Activated naive CD4-positive, alpha-beta T cell treated with anti-CD3 and anti-CD28 coated beads, Interleukin-2, amount 10 ng/mL, durations not matched to agents 7 days and 5 days (primary cell): Measurements from ENCODE around the gene FBXO4.
"Not testable (repeated sequence)": the region's sequence is repeated elsewhere in the genome, so short reads cannot be mapped to it uniquely, and the experiment has no call there.

Experiments used
- CTCF ChIA-PET: fragments of 350-600 bp; sonication (Branson Sonifier 250); formaldehyde crosslinking; loops from one replicate; lab custom pipeline; 2021; ENCODE audit warnings: antibody characterized with exemption; lab: Charles Lee
- DNase-seq: peaks from one replicate; pipeline ENCODE4 v3.0.0-alpha.2; 2020
- H3K27ac Mint-ChIP-seq: one replicate; pipeline ENCODE4 v1.8.0; 2021; ENCODE audit warnings: mild to moderate bottlenecking, moderate library complexity, mixed read lengths
- H3K27me3 Mint-ChIP-seq: one replicate; pipeline ENCODE4 v1.8.0; 2021; ENCODE audit warnings: mild to moderate bottlenecking, mixed read lengths
- H3K36me3 Mint-ChIP-seq: one replicate; pipeline ENCODE4 v1.8.0; 2021; ENCODE audit warnings: mixed read lengths
- H3K4me1 Mint-ChIP-seq: one replicate; pipeline ENCODE4 v1.8.0; 2021; ENCODE audit warnings: mixed read lengths
- H3K4me3 Mint-ChIP-seq: one replicate; pipeline ENCODE4 v1.8.0; 2021; ENCODE audit warnings: mild to moderate bottlenecking, moderate library complexity, mixed read lengths
- H3K9me3 Mint-ChIP-seq: one replicate; pipeline ENCODE4 v1.8.0; 2021; ENCODE audit warnings: mixed read lengths

The FBXO4 gene

GRCh38 chr5:41980396-41980795, 55.3 kb downstream of the FBXO4 start:
- CTCF ChIA-PET, result no interaction called here
- H3K36me3 Mint-ChIP-seq, result no peaks in the 10 kb centered on the region
- no peaks in the 10 kb centered on the region for H3K9me3 Mint-ChIP-seq
- no peak for DNase-seq
- no peaks in the 10 kb centered on the region for H3K4me1 Mint-ChIP-seq
- no peaks in the 10 kb centered on the region for H3K27me3 Mint-ChIP-seq
- no peak overlapping the region for H3K27ac Mint-ChIP-seq
- no peak overlapping the region for H3K4me3 Mint-ChIP-seq

- no peak overlapping the region for H3K4me3 Mint-ChIP-seq
- no peak overlapping the region for H3K27ac Mint-ChIP-seq
- DNase-seq, result no peak
- no peaks in the 10 kb centered on the region for H3K9me3 Mint-ChIP-seq
- no peaks in the 10 kb centered on the region for H3K27me3 Mint-ChIP-seq
- CTCF ChIA-PET, result no interaction called here
- no peaks in the 10 kb centered on the region for H3K36me3 Mint-ChIP-seq
- no peaks in the 10 kb centered on the region for H3K4me1 Mint-ChIP-seq
Observed at GRCh38 chr5:41980870-41981269, 55.8 kb downstream of the FBXO4 start.

- CTCF ChIA-PET, H3K9me3 Mint-ChIP-seq, H3K36me3 Mint-ChIP-seq, H3K4me1 Mint-ChIP-seq, H3K27me3 Mint-ChIP-seq, H3K27ac Mint-ChIP-seq, H3K4me3 Mint-ChIP-seq, DNase-seq: not testable (repeated sequence)
Observed at GRCh38 chr5:41982858-41983257, 57.8 kb downstream of the FBXO4 start.

- Mint-ChIP-seq H3K4me1 (no peaks in the 10 kb centered on the region), H3K9me3 (no peaks in the 10 kb centered on the region), H3K27ac (no peak overlapping the region), H3K36me3 (no peaks in the 10 kb centered on the region), H3K27me3 (peaks cover 5% of the 10 kb centered on the region), H3K4me3 (no peak overlapping the region)
- CTCF ChIA-PET, result no interaction called here
- no peak for DNase-seq
Observed at GRCh38 chr5:41983284-41983683, 58.2 kb downstream of the FBXO4 start.

- DNase-seq, result no peak
- H3K27me3 Mint-ChIP-seq, result peaks cover 5% of the 10 kb centered on the region
Observed at GRCh38 chr5:41985945-41986695, 61.0 kb downstream of the FBXO4 start.

More at GRCh38 chr5:41985945-41986695, 61.0 kb downstream of the FBXO4 start:
- no peak overlapping the region for H3K4me3 Mint-ChIP-seq
- no peaks in the 10 kb centered on the region for H3K36me3 Mint-ChIP-seq
- no peak overlapping the region for H3K27ac Mint-ChIP-seq
- CTCF ChIA-PET, result no interaction called here
- no peaks in the 10 kb centered on the region for H3K9me3 Mint-ChIP-seq
- H3K4me1 Mint-ChIP-seq, result no peaks in the 10 kb centered on the region
